Daoy (cell line): ENCODE data around the gene PXMP4. TPM values are rescaled to one million over a fixed set of nuclear protein-coding genes. Genes with fewer than 3 reads are reported as not detected.

Experiments used
- DNase-seq: peaks from one replicate; pipeline ENCODE4 v3.0.0-alpha.2; 2015; ENCODE audit warnings: low read depth
- total RNA-seq: library from RNA; depleted of rRNA; stranded (reverse); fragments of >200 nt; shearing (Covaris generic); gene quantifications from 2 replicates; pipeline ENCODE4 v1.2.3, GENCODE V29; 2014

Gene PXMP4
- total RNA-seq, 1 experiment from 2014 or later = 0.74 TPM

DNA sequence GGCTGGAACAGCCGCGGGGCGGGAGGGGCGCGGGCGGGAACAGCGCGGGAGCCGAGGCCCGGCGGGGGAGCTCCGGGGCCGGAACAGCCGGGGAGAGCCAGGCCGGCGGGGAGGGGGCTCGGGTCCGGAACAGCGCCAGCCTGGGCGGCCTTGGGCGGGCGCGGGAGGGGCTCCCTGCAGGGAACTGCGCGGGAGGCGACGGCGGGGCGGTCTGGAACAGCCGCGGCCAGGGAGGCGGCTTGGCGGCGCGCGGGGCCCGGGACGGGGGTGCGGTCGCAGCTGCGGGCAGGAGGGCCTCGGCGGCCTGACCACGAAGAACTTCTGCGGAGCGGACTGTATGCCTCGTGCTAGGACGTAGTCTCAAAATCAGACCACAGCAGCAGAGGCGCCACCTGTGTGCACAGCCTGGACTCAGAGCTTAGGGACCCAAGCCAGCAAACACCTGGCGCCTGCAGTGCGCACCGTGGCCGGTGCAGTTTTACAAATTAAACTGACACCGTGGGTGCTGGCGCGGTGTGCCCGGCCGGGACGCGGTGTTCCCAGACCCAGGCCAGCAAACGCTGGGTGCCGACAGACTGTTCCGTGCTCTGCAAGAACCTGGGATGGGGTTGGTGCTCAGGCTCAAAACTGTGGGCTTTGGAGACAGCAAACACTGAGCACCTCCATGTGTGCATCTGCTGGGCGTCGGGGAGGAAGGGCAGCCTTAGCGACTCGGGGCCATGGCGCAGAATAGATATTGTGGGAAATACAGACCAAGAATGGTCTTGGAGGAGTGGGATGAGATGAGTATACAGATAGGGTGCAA, 12.3 kb upstream of the PXMP4 start:
- DNase-seq = no peak

DNA sequence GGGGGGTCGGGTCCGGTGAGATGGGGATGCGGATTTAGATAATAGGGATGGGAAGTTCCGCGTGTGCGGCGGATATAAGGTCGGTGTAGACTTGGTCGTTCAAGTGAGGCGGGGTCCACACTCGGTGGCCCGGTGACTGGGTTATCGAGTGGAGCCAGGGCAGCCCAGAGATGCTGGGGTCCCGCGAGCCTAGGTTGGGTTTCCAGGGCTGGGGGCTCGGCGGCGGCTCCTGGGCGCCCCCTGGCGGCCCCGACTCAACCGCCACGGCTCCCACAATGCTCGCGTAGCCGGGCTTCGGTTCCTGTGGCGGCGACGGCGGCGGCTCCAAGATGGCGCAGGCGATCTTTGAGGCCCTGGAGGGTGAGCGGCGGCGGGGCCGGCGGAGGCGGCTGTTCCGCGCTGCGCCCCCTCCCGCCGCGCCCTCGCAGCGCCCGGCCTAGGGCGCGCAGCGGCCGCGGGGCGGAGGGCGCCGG, 11.6 kb upstream of the PXMP4 start, which contains the start of gene ZNF341:
ZNF341 (plus strand) TSS at position 304 of the 473 bp plus-strand sequence; CDS start at position 330, 26 bp downstream.
- peak; percentile 90 for DNase-seq

DNA sequence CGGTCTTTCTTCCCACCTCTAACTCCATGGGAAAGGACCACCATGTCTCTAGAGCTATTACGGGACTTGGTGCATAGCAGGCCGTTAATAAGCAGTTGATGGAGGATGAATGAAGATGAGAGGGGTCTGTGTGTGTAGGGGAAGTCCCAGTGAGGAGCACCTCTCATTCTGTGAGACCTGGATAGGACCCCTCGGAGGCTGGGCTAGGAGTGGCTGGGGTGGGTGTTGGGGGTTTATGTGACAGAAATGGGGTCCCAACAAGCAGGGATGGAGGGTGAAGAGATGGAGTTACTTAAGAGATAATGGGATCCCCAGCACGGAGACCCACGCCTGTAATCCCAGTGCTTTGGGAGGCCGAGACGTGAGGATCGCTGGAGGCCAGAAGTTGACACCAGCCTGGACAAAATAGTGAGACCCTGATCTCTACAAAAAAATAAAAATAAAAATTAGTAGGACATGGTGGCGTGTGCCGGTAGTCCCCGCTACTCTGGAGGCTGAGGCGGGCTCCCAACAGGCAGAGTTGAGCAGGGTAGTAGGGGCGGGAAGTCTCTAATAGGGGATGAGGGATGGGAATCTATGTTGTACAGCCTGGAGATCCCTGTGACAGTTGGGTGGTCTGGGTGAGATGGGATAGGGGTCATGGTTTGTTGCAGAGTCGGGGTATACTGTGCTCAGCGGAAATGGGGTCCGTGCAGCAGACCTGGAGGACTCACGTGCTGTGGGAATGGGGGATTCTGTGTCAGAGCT, 11.0 kb upstream of the PXMP4 start:
- no peak for DNase-seq

DNA sequence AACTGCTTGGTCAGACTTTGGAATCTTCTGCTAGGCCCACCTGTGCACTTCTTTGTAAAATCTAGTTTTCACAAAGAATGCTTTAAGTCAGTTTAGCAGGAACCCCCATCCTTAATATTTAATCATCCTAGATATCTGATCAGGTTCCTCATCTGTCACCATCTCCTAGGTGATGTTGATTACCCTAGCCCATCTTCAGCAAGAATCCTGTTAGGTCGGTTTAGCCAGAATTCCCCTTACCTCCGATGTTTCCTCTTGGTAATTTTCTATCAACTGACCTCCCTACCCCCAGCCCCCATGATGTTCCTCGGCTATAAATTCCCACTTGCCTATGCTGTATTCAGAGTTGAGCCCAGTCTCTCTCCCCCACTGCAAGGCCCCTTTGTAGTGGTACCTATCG, 9.0 kb upstream of the PXMP4 start:
- no peak for DNase-seq

DNA sequence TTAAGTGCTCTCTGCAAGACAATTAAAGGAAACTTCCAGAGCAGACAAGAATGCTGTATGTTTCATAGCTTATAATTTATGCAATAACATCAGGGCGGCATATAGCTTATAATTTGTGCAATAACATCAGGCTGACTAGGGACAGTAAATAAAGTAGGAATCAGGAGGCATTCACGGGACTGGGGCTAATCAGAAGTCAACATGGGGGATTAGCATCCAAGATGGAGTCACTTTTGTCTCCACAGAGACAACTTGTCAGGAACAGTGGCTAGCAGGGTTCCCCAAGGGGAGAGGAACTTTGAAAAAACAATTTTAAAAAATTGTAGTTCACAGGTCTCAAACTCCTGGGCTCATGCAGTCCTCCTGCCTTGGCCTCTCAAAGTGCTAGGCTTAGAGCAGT, 8.4 kb upstream of the PXMP4 start:
- DNase-seq = no peak

DNA sequence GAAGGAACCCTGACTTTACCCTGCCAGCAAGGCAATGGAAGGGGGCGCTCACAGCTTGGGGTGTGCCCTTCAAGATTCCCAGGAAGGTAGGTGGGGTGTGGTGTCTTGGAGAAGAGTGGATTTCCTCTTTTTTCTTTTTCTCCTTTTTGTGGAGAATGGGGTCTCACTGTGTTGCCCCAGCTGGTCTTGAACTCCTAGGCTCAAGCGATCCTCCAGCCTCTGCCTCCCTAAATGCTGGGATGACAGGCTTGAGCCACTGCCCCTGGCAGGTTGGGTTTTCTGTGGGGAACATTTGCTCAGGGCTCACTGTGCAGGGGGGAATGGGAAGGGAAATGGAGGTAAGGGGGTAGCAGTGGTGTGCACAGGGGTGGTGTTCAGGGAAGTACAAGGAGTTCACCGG, 7.7 kb upstream of the PXMP4 start:
- no peak for DNase-seq

DNA sequence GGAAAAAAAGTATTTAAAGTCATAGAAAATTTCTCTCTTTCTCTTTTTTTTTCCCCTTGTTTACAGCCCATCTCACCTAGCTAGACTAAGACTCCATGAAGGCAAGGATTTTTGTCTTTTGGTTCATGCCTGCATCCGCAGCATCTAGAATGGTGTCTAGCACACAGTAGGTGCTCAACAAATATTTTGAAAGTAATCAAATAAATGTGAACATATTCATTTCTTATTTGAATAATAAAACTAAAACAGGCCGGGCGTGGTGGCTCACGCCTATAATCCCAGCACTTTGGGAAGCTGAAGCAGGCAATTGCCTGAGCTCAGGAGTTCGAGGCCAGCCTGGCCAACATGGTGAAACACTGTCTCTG, 7.0 kb upstream of the PXMP4 start:
- DNase-seq = no peak

DNA sequence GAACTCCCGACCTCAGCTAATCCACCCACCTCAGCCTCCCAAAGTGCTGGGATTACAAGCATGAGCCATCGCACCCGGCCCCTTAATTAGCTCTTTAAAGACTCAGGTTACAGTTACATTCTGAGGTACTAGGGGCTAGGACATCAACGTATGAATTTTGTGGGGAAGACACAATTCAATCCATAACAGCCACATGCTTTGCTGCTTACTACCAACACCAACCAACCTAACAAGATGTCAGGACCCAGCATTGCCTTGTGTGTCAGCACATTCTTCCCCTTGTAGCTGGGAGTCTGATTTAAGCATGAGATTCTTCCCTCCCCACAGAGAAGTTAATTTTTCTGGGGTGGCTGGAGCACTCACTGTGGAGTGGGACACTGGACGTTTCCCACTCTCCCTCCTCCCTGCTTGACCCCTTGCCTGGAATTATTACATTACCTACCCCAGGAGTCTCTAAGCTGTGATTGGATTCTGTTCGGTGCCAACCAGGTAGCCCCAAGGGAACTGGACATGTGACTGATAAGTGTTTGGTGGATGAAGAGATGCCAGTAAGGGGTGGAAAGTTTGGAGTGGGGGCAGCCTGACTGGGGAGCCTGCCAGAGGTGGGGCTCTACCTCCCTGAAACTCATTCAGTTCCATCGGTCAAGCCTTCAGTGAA, 5.6 kb upstream of the PXMP4 start:
- no peak for DNase-seq

DNA sequence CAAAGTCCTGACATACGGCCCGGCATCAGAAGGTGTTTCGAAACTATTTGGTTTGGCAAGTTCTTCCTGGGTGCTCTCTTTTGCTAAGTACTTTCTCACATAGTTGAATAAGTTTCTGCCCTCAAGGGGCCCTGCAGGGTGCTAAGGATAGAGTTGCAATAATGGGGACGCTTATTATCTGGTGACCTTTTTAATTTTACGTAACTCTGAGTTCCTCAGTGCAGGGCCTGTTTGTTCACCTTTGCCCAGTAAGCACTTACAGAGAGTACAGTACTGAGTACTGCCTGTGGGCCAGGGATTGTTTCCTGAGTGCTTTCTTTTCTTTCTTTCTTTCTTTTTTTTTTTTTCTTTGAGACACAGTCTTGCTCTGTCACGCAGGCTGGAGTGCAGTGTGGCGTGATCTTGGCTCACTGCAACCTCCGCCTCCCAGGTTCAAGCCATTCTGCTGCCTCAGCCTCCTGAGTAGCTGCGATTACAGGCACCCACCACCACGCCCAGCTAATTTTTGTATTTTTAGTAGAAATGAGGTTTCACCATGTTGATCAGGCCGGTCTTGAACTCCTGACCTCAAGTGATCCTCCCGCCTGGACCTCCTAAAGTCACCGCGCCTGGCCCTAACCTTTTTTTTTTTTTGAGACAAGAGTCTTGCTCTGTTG, 4.5 kb upstream of the PXMP4 start:
- no peak for DNase-seq

DNA sequence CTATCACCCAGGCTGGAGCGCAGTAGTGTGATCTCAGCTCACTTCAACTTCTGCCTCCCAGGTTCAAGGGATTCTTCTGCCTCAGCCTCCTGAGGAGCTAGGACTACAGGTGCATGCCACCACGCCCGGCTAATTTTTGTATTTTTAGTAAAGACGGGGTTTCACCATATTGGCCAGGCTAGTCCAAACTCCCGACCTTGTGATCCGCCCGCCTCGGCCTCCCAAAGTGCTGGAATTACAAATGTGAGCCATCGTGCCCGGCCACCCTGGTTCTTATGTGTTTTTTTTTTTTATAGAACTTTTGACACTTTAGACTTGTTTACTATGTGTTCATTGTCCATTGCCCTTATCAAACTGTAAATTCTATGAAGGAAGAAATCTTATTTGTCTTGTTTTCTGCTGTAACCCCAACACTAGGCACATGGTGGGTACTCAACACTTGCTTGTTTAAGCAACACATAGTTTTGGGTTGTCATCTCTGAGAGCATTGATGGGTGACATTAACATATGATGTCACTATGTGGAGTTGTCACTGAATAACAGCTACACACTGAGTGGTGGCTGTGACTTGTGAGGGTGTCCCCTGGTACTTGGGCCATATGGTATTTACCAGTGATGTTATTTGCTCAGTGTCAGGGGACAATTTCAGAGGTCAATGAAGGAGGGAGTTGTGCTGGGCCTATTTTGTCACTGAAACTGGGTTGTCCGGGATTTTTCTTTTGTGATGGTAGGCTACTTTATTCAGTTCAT, 1.5 kb upstream of the PXMP4 start:
- DNase-seq = no peak

DNA sequence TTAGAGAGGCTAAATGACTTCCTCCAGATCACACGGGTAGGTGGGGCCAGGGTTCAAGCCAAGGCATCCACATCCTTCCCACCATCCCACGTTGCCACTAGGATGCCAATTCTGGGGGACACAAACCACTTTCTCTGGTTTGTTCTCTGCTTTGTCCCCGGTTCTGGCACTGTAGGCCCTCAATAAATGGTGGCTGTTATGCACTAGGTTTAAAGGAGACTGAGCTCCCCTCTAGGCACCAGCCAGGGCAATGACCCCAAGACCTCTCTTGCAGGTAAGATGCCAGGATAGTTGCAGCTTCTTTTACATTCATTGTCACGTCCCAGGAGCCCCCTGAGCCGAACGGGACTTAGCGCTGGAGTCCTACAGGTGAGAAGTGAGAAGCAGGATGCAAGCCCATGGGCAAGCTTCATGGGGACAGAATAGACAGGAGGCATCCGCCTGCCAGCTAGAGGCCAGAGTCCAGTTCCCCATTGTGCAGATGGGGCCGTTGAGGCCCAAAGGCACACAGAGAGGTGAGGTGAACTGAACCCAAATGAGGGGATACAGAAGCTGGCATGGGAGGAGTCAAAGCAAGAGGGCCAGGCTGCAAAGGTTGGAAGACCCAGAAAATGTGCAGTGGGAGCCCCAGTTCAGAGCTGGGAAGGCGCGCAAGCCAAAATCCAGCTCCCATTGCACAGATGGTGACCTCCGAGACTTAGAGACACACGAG, 677 bp downstream of the PXMP4 start:
- peak; percentile 10 for DNase-seq

DNA sequence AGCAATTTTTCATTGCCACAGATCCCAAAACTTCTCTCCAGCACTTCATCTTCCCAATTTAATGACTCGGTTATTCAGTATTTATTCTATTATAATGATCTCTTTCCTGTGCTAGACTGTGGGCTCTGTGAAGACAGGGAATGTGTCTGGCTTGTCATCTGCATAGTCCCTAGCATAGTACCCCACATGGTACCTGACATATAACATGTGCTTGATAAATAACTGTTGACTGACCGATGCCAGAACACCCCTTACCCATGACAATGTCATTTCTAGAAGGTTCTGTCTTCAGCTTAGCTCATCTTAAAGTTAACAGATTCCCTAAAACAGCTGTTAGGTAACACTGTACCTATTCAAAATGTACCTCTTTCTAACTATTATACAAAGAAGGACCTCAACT, 3.6 kb downstream of the PXMP4 start:
- DNase-seq = no peak

DNA sequence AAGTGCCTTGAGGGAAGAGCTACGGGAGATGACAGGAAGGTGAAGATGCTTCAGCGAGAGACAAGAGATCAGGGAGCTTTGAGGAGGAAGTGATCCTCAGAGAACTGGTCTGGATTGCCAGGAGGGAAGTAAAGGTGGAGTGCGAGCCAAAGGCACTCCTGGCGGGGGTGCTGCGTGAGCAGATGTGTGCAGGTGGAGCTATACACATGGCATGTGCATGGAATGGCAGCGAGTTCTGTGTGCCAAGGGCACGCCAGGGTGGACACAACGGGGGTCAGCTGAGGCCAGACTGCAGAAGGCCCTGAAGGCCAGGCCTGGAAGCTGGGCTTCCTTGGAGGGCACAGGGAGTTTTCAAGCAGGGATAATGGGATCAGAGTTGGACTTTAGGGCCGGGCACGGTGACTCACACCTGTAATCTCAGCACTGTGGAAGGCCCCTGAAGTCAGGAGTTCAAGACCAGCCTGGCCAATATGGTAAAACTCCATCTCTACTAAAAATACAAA, 6.2 kb downstream of the PXMP4 start:
- DNase-seq = no peak

DNA sequence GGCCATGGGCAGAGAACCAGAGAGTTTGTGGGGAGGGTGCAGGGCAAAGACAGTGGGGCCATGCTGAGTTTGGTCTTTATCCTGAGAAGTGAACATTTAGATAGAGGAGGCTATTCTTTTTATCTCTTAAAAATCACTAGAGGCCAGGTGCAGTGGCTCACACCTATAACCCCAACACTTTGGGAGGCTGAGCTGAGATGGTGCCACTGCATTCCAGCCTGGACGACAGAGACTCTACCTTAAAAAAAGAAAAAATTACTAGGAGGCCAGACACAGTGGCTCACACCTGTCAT, 8.7 kb downstream of the PXMP4 start:
- DNase-seq = no peak

DNA sequence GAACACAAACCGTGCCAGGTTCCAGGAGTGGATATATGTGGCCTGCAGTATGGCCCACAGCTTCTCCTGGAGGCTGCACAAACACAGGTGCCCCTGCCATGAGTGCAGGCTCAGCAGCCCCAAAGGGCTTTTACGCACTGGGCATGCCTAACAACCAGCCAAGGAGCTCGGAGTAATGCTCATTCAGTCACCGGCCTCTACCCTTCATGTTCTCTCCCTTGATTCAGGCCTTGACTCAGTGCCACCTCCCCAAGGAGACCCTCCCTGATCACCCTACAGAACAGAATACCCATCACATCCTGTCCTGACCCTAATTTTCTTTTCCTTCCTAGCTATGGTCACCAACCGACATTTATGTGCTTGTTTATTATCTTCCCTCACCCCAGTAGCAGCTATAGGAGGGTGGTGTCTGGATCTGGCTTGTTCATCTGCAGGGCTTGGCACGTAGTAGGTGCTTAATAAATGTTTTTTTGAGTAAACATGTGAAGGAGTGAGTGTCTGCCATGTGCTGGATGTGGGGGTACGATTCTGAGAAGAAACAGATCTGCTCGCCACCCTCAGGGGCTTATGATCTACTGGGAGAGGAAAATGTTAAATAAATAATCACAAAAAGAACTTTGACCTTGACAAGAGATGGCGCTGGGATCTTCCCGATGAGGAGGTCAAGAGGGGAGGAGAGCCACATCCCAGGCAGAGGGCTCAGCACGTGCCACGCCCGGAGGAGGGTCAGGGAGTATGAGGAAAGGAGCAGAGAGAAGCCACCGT, 9.2 kb downstream of the PXMP4 start:
- no peak for DNase-seq

DNA sequence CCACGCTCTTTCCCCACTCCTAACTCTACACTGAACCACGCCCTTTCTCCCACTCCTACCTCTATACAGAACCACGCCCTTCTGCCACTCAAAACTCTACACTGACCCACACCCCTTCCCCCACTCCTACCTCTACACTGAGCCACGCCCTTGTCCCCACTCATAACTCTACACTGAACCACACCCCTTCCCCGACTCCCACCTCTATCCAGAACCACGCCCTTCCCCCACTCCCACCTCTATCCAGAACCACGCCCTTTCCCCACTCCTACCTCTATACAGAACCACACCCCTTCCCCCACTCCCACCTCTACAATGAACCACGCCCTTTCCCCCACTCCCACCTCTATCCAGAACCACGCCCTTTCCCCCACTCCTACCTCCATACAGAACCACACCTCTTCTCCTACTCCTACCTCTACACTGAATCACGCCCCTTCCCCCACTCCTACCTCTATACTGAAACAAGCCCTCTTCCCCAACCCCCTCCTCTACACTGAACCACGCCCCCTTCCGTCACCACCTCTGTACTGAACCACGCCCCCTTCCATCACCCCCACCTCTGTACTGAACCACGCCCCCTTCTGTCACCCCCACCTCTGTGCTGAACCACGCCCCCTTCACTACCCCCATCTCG, 10.1 kb downstream of the PXMP4 start:
- DNase-seq = no peak

DNA sequence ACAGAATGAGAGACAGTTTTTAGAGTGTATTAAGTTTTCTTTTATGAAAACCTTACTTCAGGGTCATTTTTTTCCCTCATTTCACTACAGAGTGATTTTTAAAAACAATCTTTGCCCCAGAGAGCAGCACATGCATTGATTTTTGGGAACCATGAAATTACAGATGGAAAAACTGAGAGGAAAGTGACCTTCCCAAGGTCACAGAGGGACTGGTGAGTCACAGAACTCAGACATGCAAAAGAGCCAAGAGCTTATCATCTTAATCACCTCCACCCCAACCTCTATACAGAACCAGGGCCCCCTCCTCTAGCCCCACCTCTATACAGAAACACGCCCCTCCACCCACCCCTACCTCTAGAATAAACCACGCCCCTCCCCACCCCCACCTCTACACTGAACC, 10.7 kb downstream of the PXMP4 start:
- DNase-seq = no peak

DNA sequence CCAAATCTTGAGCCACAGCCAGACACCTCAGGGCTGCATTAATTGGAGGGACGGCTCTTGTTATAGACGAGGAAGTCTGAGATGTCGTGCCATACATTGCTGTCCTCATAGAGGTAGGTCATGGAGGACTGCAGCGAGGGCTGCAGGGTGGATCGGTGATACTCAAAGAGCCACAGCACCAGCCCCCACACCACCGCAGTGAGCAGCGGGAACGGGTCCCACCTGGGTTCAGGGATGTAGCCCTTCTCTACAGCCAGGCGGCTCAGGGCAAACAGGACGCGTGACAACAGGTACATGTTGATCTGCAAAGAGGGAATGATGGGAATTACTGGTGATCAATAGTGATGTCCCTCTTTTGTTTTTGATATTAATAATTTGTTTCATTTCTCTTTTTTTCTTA, 12.4 kb downstream of the PXMP4 start:
- no peak for DNase-seq

DNA sequence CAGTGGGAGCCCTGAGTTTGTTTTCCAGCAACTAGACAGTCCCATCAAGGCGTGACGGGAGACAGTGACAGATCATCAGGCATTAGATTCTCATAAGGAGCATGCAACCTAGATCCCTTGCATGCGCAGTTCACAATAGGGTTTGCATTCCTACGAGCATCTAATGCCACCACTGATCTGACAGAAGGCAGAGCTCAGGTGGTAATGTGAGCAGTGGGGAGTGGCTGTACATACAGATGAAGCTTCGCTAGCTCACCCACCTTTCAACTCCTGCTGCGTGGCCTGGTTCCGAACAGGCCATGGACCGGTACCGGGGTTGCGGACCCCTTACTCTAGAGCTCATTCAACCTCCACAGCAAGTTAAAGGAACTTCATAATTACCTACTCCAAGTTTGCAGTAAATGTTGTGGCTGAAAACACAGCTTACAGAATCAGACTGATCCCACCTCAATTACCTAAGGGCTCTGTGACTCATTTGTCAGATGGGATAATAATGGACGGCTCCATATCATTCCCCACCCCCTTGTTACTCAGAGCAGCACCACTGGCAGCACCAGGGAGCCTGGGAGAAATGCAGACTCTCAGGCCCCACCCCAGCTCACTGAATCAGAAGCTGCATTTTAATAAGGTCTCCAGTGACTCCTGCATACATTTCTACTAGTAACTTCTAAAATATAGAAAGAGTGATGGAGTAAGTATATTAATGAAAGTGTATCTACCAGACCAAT, 15.7 kb downstream of the PXMP4 start:
- DNase-seq = no peak
